CD4-positive, alpha-beta T cell (primary cell): ENCODE measurements around the gene ICAM3. TPM values are rescaled to one million over a fixed set of nuclear protein-coding genes. Genes with fewer than 3 reads are reported as not detected.

Experiments used
- ATAC-seq: fragments of 200-7000 bp; cut with Tn5 transposase; one replicate; pipeline ENCODE4 v1.10.0; 2022; ENCODE audit warnings: mild to moderate bottlenecking; ENCODE audit not compliant: poor library complexity
- CTCF ChIA-PET: fragments of 350-600 bp; sonication (Branson Sonifier 250); formaldehyde crosslinking; loops from one replicate; lab custom pipeline; 2021; ENCODE audit warnings: antibody characterized with exemption, inconsistent platforms; lab: Charles Lee
- POLR2A ChIA-PET: fragments of 350-600 bp; sonication (Branson Sonifier 250); formaldehyde crosslinking; loops from one replicate; lab custom pipeline; 2021; ENCODE audit warnings: antibody characterized with exemption, inconsistent platforms; lab: Charles Lee
- DNase-seq, 14 experiments: peaks; one replicate each; pipeline ENCODE4 v3.0.0-alpha.2; 2013 to 2020; ENCODE audit warnings: mixed read lengths in 2 of 14
- H3K27ac ChIP-seq, 2 donors: one replicate each; pipeline versions ENCODE4 v1.5.1 to v1.7.0; 2013; ENCODE audit warnings: low read length in 2 of 2, low read depth in 1 of 2, mild to moderate bottlenecking in 1 of 2
- H3K27me3 ChIP-seq, 2 experiments: 1 replicate in 1 of 2; 2 replicates in 1 of 2; pipeline versions ENCODE4 v1.6.1 to v1.7.0; 2013; ENCODE audit warnings: low read length in 2 of 2, control low read depth in 1 of 2, mild to moderate bottlenecking in 1 of 2, moderate library complexity in 1 of 2; ENCODE audit not compliant: insufficient read depth in 2 of 2, control insufficient read depth in 1 of 2
- H3K36me3 ChIP-seq: one replicate; pipeline ENCODE4 v1.6.1; 2013; ENCODE audit warnings: low read length, control low read depth; ENCODE audit not compliant: insufficient read depth
- H3K4me1 ChIP-seq: one replicate; pipeline ENCODE4 v1.6.1; 2013; ENCODE audit warnings: low read length, control low read depth; ENCODE audit not compliant: insufficient read depth
- H3K4me3 ChIP-seq: one replicate; pipeline ENCODE4 v1.5.1; 2013; ENCODE audit warnings: mild to moderate bottlenecking, low read length, moderate library complexity
- H3K9me3 ChIP-seq, 2 experiments: 1 replicate in 1 of 2; 2 replicates in 1 of 2; pipeline versions ENCODE4 v1.6.1 to v1.7.0; 2013; ENCODE audit warnings: low read length in 2 of 2, mild to moderate bottlenecking in 2 of 2, control low read depth in 1 of 2, moderate library complexity in 1 of 2; ENCODE audit not compliant: control insufficient read depth in 1 of 2, insufficient read depth in 1 of 2
- H3K27ac Mint-ChIP-seq: one replicate; pipeline ENCODE4 v1.8.0; 2020; ENCODE audit warnings: mixed read lengths
- H3K27me3 Mint-ChIP-seq: one replicate; pipeline ENCODE4 v1.8.0; 2021; ENCODE audit warnings: mixed read lengths
- H3K36me3 Mint-ChIP-seq: one replicate; pipeline ENCODE4 v1.8.0; 2021; ENCODE audit warnings: low read depth, mixed read lengths
- H3K4me1 Mint-ChIP-seq: one replicate; pipeline ENCODE4 v1.8.0; 2021; ENCODE audit warnings: low read depth, mixed read lengths
- H3K4me3 Mint-ChIP-seq: one replicate; pipeline ENCODE4 v1.8.0; 2020; ENCODE audit warnings: mild to moderate bottlenecking, mixed read lengths
- H3K9me3 Mint-ChIP-seq: one replicate; pipeline ENCODE4 v1.8.0; 2020; ENCODE audit warnings: mixed read lengths
- CTCF ChIP-seq: fragments of 200-600 bp; IDR thresholded peaks from one replicate; pipeline ENCODE4 v1.8.0; 2022; ENCODE audit warnings: antibody characterized with exemption, mild to moderate bottlenecking
- intact Hi-C, 2 experiments: fragments of 100-400 bp; cut with DNase I in 1 of 2; cut with micrococcal nuclease in 1 of 2; formaldehyde crosslinking; loops; one replicate each; pipeline versions ENCODE4 v1.15.1 to v1.9.0; 2023 to 2025; cut with DNase I, micrococcal nuclease
- total RNA-seq, 174 experiments: library from RNA in 2 of 174; stranded (reverse) in 2 of 174; gene quantifications; one replicate each; pipeline ENCODE4 v1.2.3 and lab custom pipeline; 2021 to 2026

ICAM3 gene
- total RNA-seq, 2 experiments from 2014 or later = 164 to 173 TPM

- H3K4me1 ChIP-seq = peaks cover 54% of the 10 kb centered on the region
- no peaks in the 10 kb centered on the region for H3K27me3 ChIP-seq
- DNase-seq (peak; percentile 96 to 100 (median 98)), ATAC-seq (peak; percentile 96)
- Mint-ChIP-seq H3K9me3 (no peaks in the 10 kb centered on the region), H3K4me1 (peaks cover 23% of the 10 kb centered on the region), H3K27me3 (no peaks in the 10 kb centered on the region), H3K36me3 (peaks cover 41% of the 10 kb centered on the region), H3K4me3 (peak within 1 kb of the TSS; percentile 96), H3K27ac (peak within 1 kb of the TSS; percentile 92)
- no peaks in the 10 kb centered on the region for H3K9me3 ChIP-seq
- H3K36me3 ChIP-seq = peaks cover 48% of the 10 kb centered on the region
- intact Hi-C loops = loop anchor here (1.0 to 5.0 kb wide), 6 partner anchors 18 to 136 kb away; partner anchors contain the start of genes CDC37 (in 1 of the 2), ICAM4 (in 1 of the 2), ICAM5 (in 1 of the 2) and TYK2 (in 1 of the 2)
- ChIA-PET CTCF (interaction anchor here (0.5 to 1.3 kb wide), 3 partner anchors 57 to 401 kb away, joined by 3 to 7 read pairs (median 6); no protein-coding TSS in a partner anchor), POLR2A (interaction anchor here (0.6 to 1.9 kb wide), 11 partner anchors 10 to 271 kb away, joined by 3 to 10 read pairs (median 5); partner anchors contain the start of genes FDX2, ICAM1, PPAN and TYK2)
- peak within 1 kb of the TSS; percentile 87 to 91 for H3K27ac ChIP-seq
- TF ChIP-seq CTCF = no peak
- peak within 1 kb of the TSS; percentile 91 for H3K4me3 ChIP-seq
Measured at GRCh38 chr19:10332965-10333757, 6.3 kb downstream of the ICAM3 start, which contains the start of gene RAVER1. Gene RAVER1 (minus strand): TSS chr19:10333529. CDS start chr19:10333507, 22 bp downstream.

GRCh38 chr19:10332158-10332964, 7.1 kb downstream of the ICAM3 start:
- H3K4me1 Mint-ChIP-seq = peaks cover 22% of the 10 kb centered on the region
- H3K27ac Mint-ChIP-seq = peak overlapping the region; percentile 92
- intact Hi-C loops = loop anchor here (5.0 kb wide), 2 partner anchors 45 to 135 kb away; partner anchors contain the start of genes ICAM4 (in 1 of the 2) and ICAM5 (in 1 of the 2)
- no peaks in the 10 kb centered on the region for H3K9me3 Mint-ChIP-seq
- H3K4me1 ChIP-seq = peaks cover 49% of the 10 kb centered on the region
- peak overlapping the region; percentile 87 to 91 for H3K27ac ChIP-seq
- no peak for TF ChIP-seq CTCF
- H3K27me3 Mint-ChIP-seq = no peaks in the 10 kb centered on the region
- H3K27me3 ChIP-seq = no peaks in the 10 kb centered on the region
- ChIA-PET CTCF (interaction anchor here (0.5 to 0.7 kb wide), 2 partner anchors 61 to 400 kb away, joined by 3 read pairs; partner anchors contain the start of gene ICAM1), POLR2A (interaction anchor here (0.6 to 1.9 kb wide), 9 partner anchors 11 to 272 kb away, joined by 3 to 10 read pairs (median 5); partner anchors contain the start of genes FDX2, ICAM1 and TYK2)
- H3K4me3 ChIP-seq = peak overlapping the region; percentile 91
- no peaks in the 10 kb centered on the region for H3K9me3 ChIP-seq
- H3K4me3 Mint-ChIP-seq = peak overlapping the region; percentile 96
- H3K36me3 Mint-ChIP-seq = peaks cover 49% of the 10 kb centered on the region
- ATAC-seq = peak; percentile 1
- no peak for DNase-seq
- peaks cover 56% of the 10 kb centered on the region for H3K36me3 ChIP-seq

GRCh38 chr19:10329555-10329954, 9.9 kb downstream of the ICAM3 start:
- Mint-ChIP-seq H3K9me3 (no peaks in the 10 kb centered on the region), H3K4me1 (peaks cover 22% of the 10 kb centered on the region), H3K27ac (no peak overlapping the region), H3K4me3 (no peak overlapping the region), H3K27me3 (no peaks in the 10 kb centered on the region), H3K36me3 (peaks cover 59% of the 10 kb centered on the region)
- ChIA-PET CTCF (interaction anchor here (0.5 to 1.1 kb wide), 3 partner anchors 61 to 432 kb away, joined by 3 to 5 read pairs (median 4); no protein-coding TSS in a partner anchor), POLR2A (no interaction called here)
- no peak overlapping the region for H3K27ac ChIP-seq
- intact Hi-C loops = no loop called here
- no peaks in the 10 kb centered on the region for H3K27me3 ChIP-seq
- ATAC-seq = no peak
- H3K9me3 ChIP-seq = no peaks in the 10 kb centered on the region
- peaks cover 62% of the 10 kb centered on the region for H3K36me3 ChIP-seq
- TF ChIP-seq CTCF = no peak
- no peak for DNase-seq
- no peak overlapping the region for H3K4me3 ChIP-seq
- peaks cover 33% of the 10 kb centered on the region for H3K4me1 ChIP-seq
